Ecto neural progenitor cell (in vitro differentiated cells): ENCODE results near the gene SFI1.
"Not testable (repeated sequence)": the region's sequence is repeated elsewhere in the genome, so short reads cannot be mapped to it uniquely, and the experiment has no call there.

Experiments
- DNase-seq: peaks from one replicate; pipeline ENCODE4 v3.0.0-alpha.2; 2018; ENCODE audit warnings: low spot score

The SFI1 gene

GRCh38 chr22:31637891-31638618 lies 141.7 kb downstream of the SFI1 start:
- no peak for DNase-seq

- DNase-seq, result no peak
Measured at GRCh38 chr22:31639436-31640039, 143.2 kb downstream of the SFI1 start.

- DNase-seq, result no peak
Measured at GRCh38 chr22:31646186-31647019, 150.1 kb downstream of the SFI1 start.

DNA sequence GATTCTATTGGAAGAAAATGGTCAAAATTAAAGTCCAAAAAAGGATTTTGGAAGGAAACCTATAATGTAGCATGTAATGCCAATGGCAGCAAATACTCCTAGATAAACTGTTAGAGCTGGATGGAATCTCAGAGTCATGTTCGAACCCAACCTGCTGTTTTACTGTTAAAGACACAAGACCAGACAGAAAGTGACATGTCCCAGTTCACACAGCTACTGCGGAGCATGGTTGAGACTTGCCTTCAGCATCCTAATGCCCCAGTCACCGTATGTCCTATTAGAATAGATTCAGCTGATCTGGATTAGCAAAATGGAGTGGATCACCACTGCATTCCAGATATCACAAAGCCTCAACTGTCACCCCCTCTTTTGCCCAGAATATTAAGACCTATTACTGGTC lies 150.7 kb downstream of the SFI1 start:
- DNase-seq, result no peak

DNA sequence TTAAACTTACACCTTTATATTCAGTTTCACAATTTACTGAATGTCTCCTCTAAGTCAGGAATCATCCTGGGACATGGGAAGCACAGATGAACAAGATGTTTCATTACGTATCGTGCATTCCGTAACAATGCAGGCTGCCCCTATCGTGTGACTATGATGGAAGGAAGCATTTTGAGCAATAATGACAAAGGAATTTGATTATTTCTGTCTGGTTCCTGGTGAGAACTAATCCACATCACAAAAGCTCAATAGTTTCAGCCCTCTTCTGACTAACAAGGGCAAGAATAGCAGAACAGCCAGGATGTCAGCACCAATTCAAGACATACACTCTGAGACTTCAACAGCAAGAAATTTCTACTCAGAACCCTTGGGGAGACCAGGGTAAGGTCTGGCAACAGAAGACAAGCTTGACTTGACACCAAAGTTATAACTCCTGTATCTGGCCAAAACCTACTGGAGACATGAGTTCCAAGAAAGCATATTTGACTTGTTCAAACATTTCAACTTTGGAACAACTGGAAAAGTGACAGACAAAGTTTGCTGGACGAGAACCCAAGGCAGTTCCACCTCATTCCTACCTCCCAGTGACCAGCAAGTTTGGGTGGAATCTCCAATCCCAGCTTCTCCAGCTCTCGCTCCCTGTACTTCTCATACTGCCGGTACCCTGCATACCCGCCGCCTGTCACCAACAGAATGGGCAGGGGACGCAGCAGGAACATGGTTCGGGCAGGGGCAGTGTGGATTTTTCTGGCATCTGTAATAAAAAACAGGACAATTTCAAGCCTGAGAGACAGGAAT lies 151.4 kb downstream of the SFI1 start:
- no peak for DNase-seq

GRCh38 chr22:31650391-31650790 lies 154.1 kb downstream of the SFI1 start:
- DNase-seq, result no peak

- no peak for DNase-seq
Measured at GRCh38 chr22:31651664-31652063, 155.3 kb downstream of the SFI1 start.

DNA sequence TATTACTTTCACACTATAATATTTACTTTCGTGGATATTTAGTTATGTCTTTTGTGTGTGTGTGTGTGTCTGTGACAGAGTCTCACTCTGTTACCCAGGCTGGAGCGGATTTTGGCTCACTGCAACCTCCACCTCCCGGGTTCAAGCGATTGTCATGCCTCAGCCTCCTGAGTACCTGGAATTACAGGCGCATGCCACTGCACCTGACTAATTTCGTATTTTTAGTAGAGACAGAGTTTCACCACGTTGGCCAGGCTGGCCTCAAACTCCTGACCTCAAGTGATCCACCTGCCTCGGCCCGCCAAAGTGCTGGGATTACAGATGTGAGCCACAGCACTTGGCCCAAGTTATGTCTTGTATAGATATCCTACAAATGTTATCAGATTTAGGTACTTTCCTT lies 155.8 kb downstream of the SFI1 start:
- no peak for DNase-seq

GRCh38 chr22:31652911-31653684 lies 156.8 kb downstream of the SFI1 start:
- no peak for DNase-seq

GRCh38 chr22:31653944-31654343 lies 157.6 kb downstream of the SFI1 start:
- DNase-seq, result no peak

GRCh38 chr22:31654408-31654807 lies 158.1 kb downstream of the SFI1 start:
- no peak for DNase-seq

- DNase-seq, result no peak
Measured at GRCh38 chr22:31659246-31659645, 162.9 kb downstream of the SFI1 start.

GRCh38 chr22:31660860-31661341 lies 164.6 kb downstream of the SFI1 start:
- DNase-seq, result not testable (repeated sequence)

GRCh38 chr22:31661851-31662667 lies 165.7 kb downstream of the SFI1 start, which contains the start of gene PISD:
TSS of gene PISD (minus strand) at chr22:31662215. CDS start at chr22:31662208, 7 bp downstream.
- DNase-seq, result peak; percentile 97

DNA sequence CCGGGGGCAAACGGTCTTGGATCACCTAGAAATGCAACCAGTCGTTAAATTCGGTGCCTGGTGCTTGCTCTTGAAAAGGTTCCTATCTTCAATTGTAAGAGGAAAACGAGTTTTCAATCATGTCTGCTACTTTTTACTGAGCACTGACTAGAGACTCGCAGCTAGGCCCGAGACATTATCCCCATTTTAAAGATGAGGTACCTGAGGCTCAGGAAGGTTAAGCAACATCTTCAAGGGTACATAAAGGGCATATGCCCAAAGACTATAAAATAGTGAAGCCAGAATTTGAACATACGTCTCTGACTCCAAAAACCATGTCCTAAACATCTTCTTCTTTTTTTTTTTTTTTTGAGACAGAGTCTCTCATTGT lies 166.3 kb downstream of the SFI1 start:
- no peak for DNase-seq
